ENCODE data around the gene GAREM1.

DNA sequence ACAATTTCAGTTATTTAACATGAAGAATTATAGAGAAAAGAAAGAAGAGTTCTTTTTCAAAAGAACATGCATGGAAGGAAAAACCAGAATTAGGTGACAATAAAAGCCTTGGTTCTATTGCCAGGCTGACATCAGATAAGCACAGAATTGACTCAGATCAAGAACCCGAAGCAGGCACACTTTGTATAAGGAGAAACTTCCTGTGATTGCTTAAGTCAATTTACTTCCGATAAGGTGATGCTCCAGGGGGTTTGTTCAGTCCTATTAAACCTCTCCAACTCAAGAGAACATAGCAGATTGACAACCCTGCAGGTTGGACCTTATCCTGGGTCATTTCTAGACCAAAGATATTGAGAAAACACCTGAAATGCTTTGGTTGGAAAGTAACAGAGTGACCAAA lies 31.4 kb downstream of the GAREM1 start:
- TF ChIP-seq POLR2A (IDR thresholded peaks at IDR 0.05) (no peak), CTCF (IDR thresholded peaks at IDR 0.05) (no peak)
